SK-N-SH (cell line): ENCODE measurements around the gene AP3S2. TPM values are rescaled to one million over a fixed set of nuclear protein-coding genes. Genes with fewer than 3 reads are reported as not detected.

Source experiments
- CTCF ChIA-PET: fragments of 300-600, 350-600 bp; formaldehyde crosslinking; extraction: SDS; loops from one replicate; lab custom pipeline; 2021; lab: Yijun Ruan, JAX
- POLR2A ChIA-PET: fragments of 350-600 bp; sonication (Branson Sonifier 250); formaldehyde crosslinking; extraction: SDS; loops from one replicate; lab custom pipeline; 2020; ENCODE audit warnings: antibody characterized with exemption, inconsistent platforms; lab: Yijun Ruan, JAX
- DNase-seq: peaks from one replicate; pipeline ENCODE4 v3.0.0; 2012
- H2AFZ ChIP-seq: fragments of 200-600 bp; sonication (generic); 2 replicates; pipeline ENCODE4 v1.8.1; 2016; ENCODE audit warnings: antibody characterized with exemption, mild to moderate bottlenecking, low read depth
- H3F3A ChIP-seq: fragments of 200-600 bp; sonication (generic); replicated peaks from 2 replicates; pipeline ENCODE3; 2016; ENCODE audit warnings: antibody characterized with exemption, mild to moderate bottlenecking; ENCODE audit not compliant: insufficient read depth
- H3K27ac ChIP-seq, 2 experiments: fragments of 200-500 bp in 1 of 2; fragments of 200-600 bp in 1 of 2; sonication (Bioruptor generic) in 1 of 2; sonication (generic), shearing (Covaris generic) in 1 of 2; 2 replicates each; pipeline versions ENCODE4 v1.5.1 to v1.6.1; 2014 to 2016; ENCODE audit warnings: low read depth in 2 of 2, inconsistent platforms in 1 of 2, low read length in 1 of 2, mild to moderate bottlenecking in 1 of 2, mixed read lengths in 1 of 2
- H3K27me3 ChIP-seq: fragments of 200-600 bp; sonication (generic), shearing (Covaris generic); 2 replicates; pipeline ENCODE4 v1.6.1; 2016; ENCODE audit warnings: mixed run types; ENCODE audit not compliant: insufficient read depth
- H3K36me3 ChIP-seq, 2 experiments: fragments of 200-500 bp in 1 of 2; fragments of 200-600 bp in 1 of 2; sonication (Bioruptor generic) in 1 of 2; sonication (generic) in 1 of 2; replicated peaks in 1 of 2; 2 replicates each; pipeline versions ENCODE3 to v1.5.1; 2014 to 2016; ENCODE audit warnings: low read length in 1 of 2, mild to moderate bottlenecking in 1 of 2; ENCODE audit not compliant: insufficient read depth in 2 of 2, control insufficient read depth in 1 of 2
- H3K4me1 ChIP-seq, 2 experiments: fragments of 200-500 bp in 1 of 2; fragments of 200-600 bp in 1 of 2; sonication (Bioruptor generic) in 1 of 2; sonication (generic), shearing (Covaris generic) in 1 of 2; 2 replicates each; pipeline versions ENCODE4 v1.5.1 to v1.6.1; 2014 to 2016; ENCODE audit warnings: low read depth in 1 of 2, low read length in 1 of 2, mixed run types in 1 of 2; ENCODE audit not compliant: insufficient read depth in 2 of 2, control insufficient read depth in 1 of 2
- H3K4me2 ChIP-seq: fragments of 200-600 bp; sonication (generic), shearing (Covaris generic); 2 replicates; pipeline ENCODE4 v1.6.1; 2017; ENCODE audit warnings: mixed run types
- H3K4me3 ChIP-seq, 2 experiments: fragments of 200-500 bp in 1 of 2; fragments of 200-600 bp in 1 of 2; sonication (Bioruptor generic) in 1 of 2; sonication (generic), shearing (Covaris generic) in 1 of 2; 2 replicates each; pipeline versions ENCODE4 v1.5.1 to v1.8.1; 2014 to 2016; ENCODE audit warnings: low read depth in 2 of 2, inconsistent platforms in 1 of 2, low read length in 1 of 2, mild to moderate bottlenecking in 1 of 2, mixed read lengths in 1 of 2, moderate library complexity in 1 of 2
- H3K79me2 ChIP-seq: fragments of 200-600 bp; sonication (generic); 2 replicates; pipeline ENCODE4 v1.8.1; 2017; ENCODE audit warnings: mild to moderate bottlenecking; ENCODE audit not compliant: insufficient read depth
- H3K9ac ChIP-seq: fragments of 200-600 bp; sonication (generic); 2 replicates; pipeline ENCODE4 v1.6.1; 2017; ENCODE audit warnings: mixed run types
- H3K9me2 ChIP-seq: fragments of 200-600 bp; sonication (generic); 2 replicates; pipeline ENCODE4 v1.6.1; 2017; ENCODE audit warnings: mixed run types
- H3K9me3 ChIP-seq: fragments of 200-600 bp; sonication (generic); 2 replicates; pipeline ENCODE4 v1.6.1; 2017; ENCODE audit warnings: mixed run types, mild to moderate bottlenecking, moderate library complexity
- H4K20me1 ChIP-seq: fragments of 200-600 bp; sonication (generic); 2 replicates; pipeline ENCODE4 v1.6.1; 2017; ENCODE audit warnings: mild to moderate bottlenecking, mixed run types; ENCODE audit not compliant: insufficient read depth
- CTCF ChIP-seq: fragments of 200-600 bp; sonication (generic); IDR thresholded peaks from 2 replicates; pipeline ENCODE4 v1.6.1; 2017; ENCODE audit warnings: antibody characterized with exemption, mild to moderate bottlenecking, moderate library complexity
- ELF1 ChIP-seq: IDR thresholded peaks from 2 replicates; pipeline ENCODE4 v1.4.0; 2012
- FOXJ3 ChIP-seq: sonication (generic); formaldehyde crosslinking; IDR thresholded peaks from 2 replicates; pipeline ENCODE4 v1.5.1; 2020; ENCODE audit warnings: mild to moderate bottlenecking, missing genetic modification reagents
- FOXM1 ChIP-seq: IDR thresholded peaks from 2 replicates; pipeline ENCODE4 v1.4.0; 2012; ENCODE audit warnings: low read depth, mild to moderate bottlenecking
- GABPA ChIP-seq: IDR thresholded peaks from 2 replicates; pipeline ENCODE4 v1.4.0; 2012; ENCODE audit warnings: low read depth, mild to moderate bottlenecking
- IRF3 ChIP-seq: fragments of 150-350 bp; IDR thresholded peaks from 2 replicates; pipeline ENCODE4 v1.6.1; 2016; ENCODE audit warnings: mild to moderate bottlenecking, low read depth, low read length
- NRF1 ChIP-seq: IDR thresholded peaks from 2 replicates; pipeline ENCODE4 v1.6.1; 2012; ENCODE audit warnings: low read depth, mild to moderate bottlenecking, low read length
- POLR2AphosphoS5 ChIP-seq: IDR thresholded peaks from 2 replicates; pipeline ENCODE4 v1.6.1; 2012; ENCODE audit warnings: low read depth, low read length
- RAD21 ChIP-seq: IDR thresholded peaks from 2 replicates; pipeline ENCODE4 v1.6.1; 2012; ENCODE audit warnings: mild to moderate bottlenecking, low read length
- RCOR1 ChIP-seq: fragments of 150-350 bp; IDR thresholded peaks from 2 replicates; pipeline ENCODE4 v1.6.1; 2017; ENCODE audit warnings: antibody characterized with exemption, low read length
- RXRA ChIP-seq: IDR thresholded peaks from 2 replicates; pipeline ENCODE4 v1.4.0; 2012; ENCODE audit warnings: low read depth, mild to moderate bottlenecking, borderline replicate concordance
- TCF12 ChIP-seq: IDR thresholded peaks from 2 replicates; pipeline ENCODE4 v1.4.0; 2012
- TEAD4 ChIP-seq: IDR thresholded peaks from 2 replicates; pipeline ENCODE4 v1.4.0; 2012; ENCODE audit warnings: mild to moderate bottlenecking, borderline replicate concordance; ENCODE audit not compliant: insufficient read depth
- YY1 ChIP-seq: IDR thresholded peaks from 2 replicates; pipeline ENCODE4 v1.4.0; 2012; ENCODE audit warnings: low read depth, mild to moderate bottlenecking
- ZBTB33 ChIP-seq: IDR thresholded peaks from 2 replicates; pipeline ENCODE4 v1.4.0; 2012; ENCODE audit warnings: low read depth, borderline replicate concordance
- WGBS: methylation state at CpG from one replicate; pipeline ENCODE4 v1.1.6; 2017; ENCODE audit warnings: low lambda C conversion rate; 5-methylcytosine and 5-hydroxymethylcytosine counted together
- polyA plus RNA-seq, 3 experiments: library from polyadenylated mRNA; depleted of rRNA; stranded (reverse); fragments of >200 nt; gene quantifications; 2 replicates each; pipeline ENCODE4 v1.2.3, GENCODE V29; 2012

The AP3S2 gene
- polyA plus RNA-seq, 1 of the 3 experiments (the other 2 are of a cell fraction), result 11.9 TPM

GRCh38 chr15:89916660-89917059 is 22.9 kb upstream of the AP3S2 start:
- no peak overlapping the region for H2AFZ ChIP-seq
- no peak for TF ChIP-seq NRF1
- no peak for TF ChIP-seq ZBTB33
- TF ChIP-seq CTCF, result no peak
- no peak for TF ChIP-seq FOXJ3 (CRISPR knock-in tag)
- no peak for TF ChIP-seq RAD21
- no peak for TF ChIP-seq POLR2AphosphoS5
- TF ChIP-seq TEAD4, result no peak
- no peak for TF ChIP-seq FOXM1
- no peak for TF ChIP-seq YY1
- no peak for TF ChIP-seq TCF12
- no peak for TF ChIP-seq IRF3
- TF ChIP-seq RCOR1, result no peak
- no peak for TF ChIP-seq RXRA
- TF ChIP-seq GABPA, result no peak
- no peak for TF ChIP-seq ELF1
- no peaks in the 10 kb centered on the region for H3K27me3 ChIP-seq
- no peaks in the 10 kb centered on the region for H3F3A ChIP-seq
- WGBS, result 48% methylated on average over 3 of the region's 3 CpGs
- no peaks in the 10 kb centered on the region for H3K9me3 ChIP-seq
- H3K4me1 ChIP-seq, result peaks cover 0 to 5% of the 10 kb centered on the region in 2 experiments; a peak in 1 of 4 replicates
- no peak for DNase-seq
- no peak overlapping the region for H3K27ac ChIP-seq
- no peak overlapping the region for H3K4me2 ChIP-seq
- no peaks in the 10 kb centered on the region for H4K20me1 ChIP-seq
- CTCF ChIA-PET, result interaction anchor here (1.5 kb wide), 1 partner anchor 157 kb away, joined by 4 read pairs; no protein-coding TSS in a partner anchor
- H3K4me3 ChIP-seq, result no peak overlapping the region
- POLR2A ChIA-PET, result no interaction called here
- no peak overlapping the region for H3K9ac ChIP-seq
- H3K36me3 ChIP-seq, result no peaks in the 10 kb centered on the region
- H3K9me2 ChIP-seq, result no peaks in the 10 kb centered on the region
- H3K79me2 ChIP-seq, result peaks cover 2% of the 10 kb centered on the region; the same call in 1 of the 2 replicates
